CD4-positive, alpha-beta memory T cell (primary cell): ENCODE measurements around the gene ADCY5. TPM values are rescaled to one million over a fixed set of nuclear protein-coding genes. Genes with fewer than 3 reads are reported as not detected.

ENCODE experiments used
- CTCF ChIA-PET: fragments of 350-600 bp; sonication (Branson Sonifier 250); formaldehyde crosslinking; loops from one replicate; lab custom pipeline; 2021; ENCODE audit warnings: inconsistent platforms; ENCODE audit not compliant: partially characterized antibody; lab: Charles Lee
- POLR2A ChIA-PET: fragments of 350-600 bp; sonication (Branson Sonifier 250); formaldehyde crosslinking; loops from one replicate; lab custom pipeline; 2021; ENCODE audit not compliant: partially characterized antibody; lab: Charles Lee
- DNase-seq, 5 donors: peaks; one replicate each; pipeline versions ENCODE4 v3.0.0 to v3.0.0-alpha.2; 2020 to 2022; ENCODE audit warnings: mixed read lengths in 1 of 5
- H3K27ac ChIP-seq: one replicate; pipeline ENCODE4 v1.7.0; 2013; ENCODE audit warnings: low read depth, low read length
- H3K27me3 ChIP-seq: 2 replicates; pipeline ENCODE4 v1.7.0; 2013; ENCODE audit warnings: mild to moderate bottlenecking, low read length, moderate library complexity; ENCODE audit not compliant: insufficient read depth
- H3K36me3 ChIP-seq: 2 replicates; pipeline ENCODE4 v1.7.0; 2013; ENCODE audit warnings: mild to moderate bottlenecking, low read length, moderate library complexity; ENCODE audit not compliant: insufficient read depth
- H3K4me1 ChIP-seq: 2 replicates; pipeline ENCODE4 v1.7.0; 2013; ENCODE audit warnings: mild to moderate bottlenecking, low read length, moderate library complexity; ENCODE audit not compliant: insufficient read depth
- H3K4me3 ChIP-seq, 2 donors: one replicate each; pipeline ENCODE4 v1.7.0; 2013; ENCODE audit warnings: low read length in 2 of 2, mild to moderate bottlenecking in 1 of 2
- H3K9me3 ChIP-seq, 2 donors: one replicate each; pipeline ENCODE4 v1.7.0; 2013; ENCODE audit warnings: low read length in 2 of 2, control low read depth in 1 of 2; ENCODE audit not compliant: control insufficient read depth in 1 of 2
- H3K27ac Mint-ChIP-seq, 7 donors: one replicate each; pipeline ENCODE4 v1.8.0; 2020 to 2021; ENCODE audit warnings: mixed read lengths in 7 of 7, mild to moderate bottlenecking in 6 of 7, inconsistent platforms in 3 of 7, moderate library complexity in 3 of 7
- H3K27me3 Mint-ChIP-seq, 2 donors: one replicate each; pipeline ENCODE4 v1.8.0; 2020 to 2021; ENCODE audit warnings: mixed read lengths in 2 of 2
- H3K36me3 Mint-ChIP-seq, 2 donors: one replicate each; pipeline ENCODE4 v1.8.0; 2020 to 2021; ENCODE audit warnings: mixed read lengths in 2 of 2, inconsistent platforms in 1 of 2, mild to moderate bottlenecking in 1 of 2
- H3K4me1 Mint-ChIP-seq, 4 donors: one replicate each; pipeline ENCODE4 v1.8.0; 2020 to 2021; ENCODE audit warnings: mixed read lengths in 4 of 4, mild to moderate bottlenecking in 1 of 4
- H3K4me3 Mint-ChIP-seq, 8 donors: one replicate each; pipeline ENCODE4 v1.8.0; 2020 to 2021; ENCODE audit warnings: mixed read lengths in 8 of 8, mild to moderate bottlenecking in 7 of 8, moderate library complexity in 6 of 8, inconsistent platforms in 3 of 8
- H3K9me3 Mint-ChIP-seq, 8 donors: one replicate each; pipeline ENCODE4 v1.8.0; 2020 to 2021; ENCODE audit warnings: mixed read lengths in 8 of 8, mild to moderate bottlenecking in 5 of 8, inconsistent platforms in 3 of 8, moderate library complexity in 1 of 8
- intact Hi-C: fragments of 100-400 bp; cut with micrococcal nuclease; formaldehyde crosslinking; loops from one replicate; pipeline ENCODE4 v1.15.1; 2023
- polyA plus RNA-seq, 2 donors: library from polyadenylated mRNA; unstranded; fragments of 300-500 nt; fragmentation: Illumina TruSeq; gene quantifications; one replicate each; pipeline ENCODE4 v1.2.3, GENCODE V29; 2021
- total RNA-seq, 2 experiments: library from RNA; stranded (reverse); gene quantifications; one replicate each; pipeline ENCODE4 v1.2.3, GENCODE V29; 2021

The ADCY5 gene
- total and polyA plus RNA-seq, 4 experiments from 2014 or later, result 0.11 TPM; not detected in 3

GRCh38 chr3:123486460-123486859 lies 37.6 kb upstream of the ADCY5 start:
- Mint-ChIP-seq H3K36me3 (peaks cover 4 to 6% of the 10 kb centered on the region in 2 donors), H3K9me3 (peaks cover 0 to 1% (median 0%) of the 10 kb centered on the region in 8 donors), H3K27me3 (peaks cover 0 to 1% of the 10 kb centered on the region in 2 donors), H3K27ac (no peak overlapping the region), H3K4me3 (no peak overlapping the region), H3K4me1 (no peaks in the 10 kb centered on the region)
- POLR2A ChIA-PET, result no interaction called here
- Histone ChIP-seq H3K9me3 (no peaks in the 10 kb centered on the region), H3K4me1 (no peaks in the 10 kb centered on the region), H3K36me3 (no peaks in the 10 kb centered on the region), H3K27ac (no peak overlapping the region), H3K27me3 (no peaks in the 10 kb centered on the region), H3K4me3 (no peak overlapping the region)
- no peak for DNase-seq
- CTCF ChIA-PET, result interaction anchor here (1.1 kb wide), 1 partner anchor 65 kb away, joined by 3 read pairs; no protein-coding TSS in a partner anchor
- intact Hi-C loops, result no loop called here

GRCh38 chr3:123485551-123485950 lies 36.7 kb upstream of the ADCY5 start:
- no peak for DNase-seq
- H3K27me3 ChIP-seq, result no peaks in the 10 kb centered on the region
- Mint-ChIP-seq H3K9me3 (peaks cover 0 to 1% (median 0%) of the 10 kb centered on the region in 8 donors), H3K27me3 (peaks cover 0 to 1% of the 10 kb centered on the region in 2 donors), H3K4me1 (no peaks in the 10 kb centered on the region), H3K27ac (no peak overlapping the region), H3K36me3 (peaks cover 0 to 2% of the 10 kb centered on the region in 2 donors), H3K4me3 (no peak overlapping the region)
- no peak overlapping the region for H3K27ac ChIP-seq
- CTCF ChIA-PET, result interaction anchor here (1.1 to 1.3 kb wide), 2 partner anchors 66 to 159 kb away, joined by 3 read pairs; no protein-coding TSS in a partner anchor
- no peak overlapping the region for H3K4me3 ChIP-seq
- no peaks in the 10 kb centered on the region for H3K36me3 ChIP-seq
- POLR2A ChIA-PET, result no interaction called here
- intact Hi-C loops, result no loop called here
- H3K9me3 ChIP-seq, result no peaks in the 10 kb centered on the region
- no peaks in the 10 kb centered on the region for H3K4me1 ChIP-seq

GRCh38 chr3:123483146-123483545 lies 34.3 kb upstream of the ADCY5 start:
- Mint-ChIP-seq H3K27me3 (peaks cover 0 to 8% of the 10 kb centered on the region in 2 donors), H3K27ac (no peak overlapping the region), H3K9me3 (peaks cover 0 to 1% (median 0%) of the 10 kb centered on the region in 8 donors), H3K4me1 (no peaks in the 10 kb centered on the region), H3K4me3 (no peak overlapping the region), H3K36me3 (no peaks in the 10 kb centered on the region)
- no peak overlapping the region for H3K27ac ChIP-seq
- H3K36me3 ChIP-seq, result no peaks in the 10 kb centered on the region
- intact Hi-C loops, result no loop called here
- CTCF ChIA-PET, result interaction anchor here (1.1 kb wide), 1 partner anchor 18 kb away, joined by 3 read pairs; no protein-coding TSS in a partner anchor
- no peaks in the 10 kb centered on the region for H3K9me3 ChIP-seq
- no peaks in the 10 kb centered on the region for H3K27me3 ChIP-seq
- H3K4me3 ChIP-seq, result no peak overlapping the region
- no peak for DNase-seq
- no peaks in the 10 kb centered on the region for H3K4me1 ChIP-seq
- POLR2A ChIA-PET, result no interaction called here

GRCh38 chr3:123481722-123482457 lies 33.0 kb upstream of the ADCY5 start:
- intact Hi-C loops, result no loop called here
- ChIA-PET POLR2A (no interaction called here), CTCF (no interaction called here)
- Mint-ChIP-seq H3K9me3 (peaks cover 0 to 1% (median 0%) of the 10 kb centered on the region in 8 donors), H3K27me3 (peaks cover 0 to 14% of the 10 kb centered on the region in 2 donors), H3K36me3 (no peaks in the 10 kb centered on the region), H3K4me1 (no peaks in the 10 kb centered on the region), H3K27ac (no peak overlapping the region), H3K4me3 (no peak overlapping the region)
- H3K36me3 ChIP-seq, result no peaks in the 10 kb centered on the region
- no peaks in the 10 kb centered on the region for H3K9me3 ChIP-seq
- no peak overlapping the region for H3K27ac ChIP-seq
- no peak overlapping the region for H3K4me3 ChIP-seq
- H3K27me3 ChIP-seq, result no peaks in the 10 kb centered on the region
- DNase-seq, result no peak
- no peaks in the 10 kb centered on the region for H3K4me1 ChIP-seq

- H3K9me3 Mint-ChIP-seq, result peaks cover 0 to 1% (median 0%) of the 10 kb centered on the region in 8 donors
- no peaks in the 10 kb centered on the region for H3K36me3 Mint-ChIP-seq
- Histone ChIP-seq H3K27me3 (no peaks in the 10 kb centered on the region), H3K27ac (no peak overlapping the region), H3K4me1 (no peaks in the 10 kb centered on the region), H3K4me3 (no peak overlapping the region), H3K9me3 (no peaks in the 10 kb centered on the region), H3K36me3 (no peaks in the 10 kb centered on the region)
- intact Hi-C loops, result no loop called here
- no peak overlapping the region for H3K27ac Mint-ChIP-seq
- H3K4me3 Mint-ChIP-seq, result no peak overlapping the region
- CTCF ChIA-PET, result no interaction called here
- H3K4me1 Mint-ChIP-seq, result no peaks in the 10 kb centered on the region
- POLR2A ChIA-PET, result no interaction called here
- DNase-seq, result no peak
- H3K27me3 Mint-ChIP-seq, result peaks cover 0 to 18% of the 10 kb centered on the region in 2 donors
Measured at GRCh38 chr3:123481071-123481470, 32.2 kb upstream of the ADCY5 start.

GRCh38 chr3:123480428-123480827 lies 31.5 kb upstream of the ADCY5 start:
- Mint-ChIP-seq H3K27ac (no peak overlapping the region), H3K4me1 (no peaks in the 10 kb centered on the region), H3K9me3 (peaks cover 0 to 1% (median 0%) of the 10 kb centered on the region in 8 donors), H3K36me3 (no peaks in the 10 kb centered on the region), H3K4me3 (no peak overlapping the region), H3K27me3 (peaks cover 0 to 18% of the 10 kb centered on the region in 2 donors)
- Histone ChIP-seq H3K4me3 (no peak overlapping the region), H3K27ac (no peak overlapping the region), H3K9me3 (no peaks in the 10 kb centered on the region), H3K4me1 (no peaks in the 10 kb centered on the region), H3K27me3 (no peaks in the 10 kb centered on the region), H3K36me3 (no peaks in the 10 kb centered on the region)
- CTCF ChIA-PET, result no interaction called here
- DNase-seq, result no peak
- POLR2A ChIA-PET, result no interaction called here
- intact Hi-C loops, result no loop called here

GRCh38 chr3:123479891-123480290 lies 31.0 kb upstream of the ADCY5 start:
- no peak for DNase-seq

More at GRCh38 chr3:123479891-123480290, 31.0 kb upstream of the ADCY5 start:
- H3K9me3 ChIP-seq, result no peaks in the 10 kb centered on the region
- no peaks in the 10 kb centered on the region for H3K36me3 Mint-ChIP-seq
- peaks cover 0 to 1% (median 0%) of the 10 kb centered on the region in 8 donors for H3K9me3 Mint-ChIP-seq
- H3K27ac ChIP-seq, result no peak overlapping the region
- no peaks in the 10 kb centered on the region for H3K4me1 ChIP-seq
- H3K4me1 Mint-ChIP-seq, result peaks cover 0 to 2% (median 0%) of the 10 kb centered on the region in 4 donors
- H3K4me3 Mint-ChIP-seq, result no peak overlapping the region
- H3K27me3 ChIP-seq, result no peaks in the 10 kb centered on the region
- intact Hi-C loops, result no loop called here
- POLR2A ChIA-PET, result no interaction called here
- no peaks in the 10 kb centered on the region for H3K36me3 ChIP-seq
- H3K27me3 Mint-ChIP-seq, result peaks cover 0 to 20% of the 10 kb centered on the region in 2 donors
- no peak overlapping the region for H3K4me3 ChIP-seq
- CTCF ChIA-PET, result no interaction called here
- H3K27ac Mint-ChIP-seq, result peak overlapping the region in 1 of 7 donors; percentile 4
